NT2/D1 (cell line): ENCODE measurements around the gene TAOK1.

ENCODE experiments used
- SUZ12 ChIP-seq: IDR thresholded peaks from 2 replicates; pipeline ENCODE4 v1.6.1; 2011; ENCODE audit not compliant: insufficient read length, insufficient read depth; ENCODE audit errors: extremely low read depth
- YY1 ChIP-seq: IDR thresholded peaks from 2 replicates; pipeline ENCODE4 v1.6.1; 2011; ENCODE audit not compliant: insufficient read length, insufficient read depth
- ZNF274 ChIP-seq: IDR thresholded peaks from 2 replicates; pipeline ENCODE4 v1.6.1; 2011; ENCODE audit warnings: mild to moderate bottlenecking, low read depth, low read length

DNA sequence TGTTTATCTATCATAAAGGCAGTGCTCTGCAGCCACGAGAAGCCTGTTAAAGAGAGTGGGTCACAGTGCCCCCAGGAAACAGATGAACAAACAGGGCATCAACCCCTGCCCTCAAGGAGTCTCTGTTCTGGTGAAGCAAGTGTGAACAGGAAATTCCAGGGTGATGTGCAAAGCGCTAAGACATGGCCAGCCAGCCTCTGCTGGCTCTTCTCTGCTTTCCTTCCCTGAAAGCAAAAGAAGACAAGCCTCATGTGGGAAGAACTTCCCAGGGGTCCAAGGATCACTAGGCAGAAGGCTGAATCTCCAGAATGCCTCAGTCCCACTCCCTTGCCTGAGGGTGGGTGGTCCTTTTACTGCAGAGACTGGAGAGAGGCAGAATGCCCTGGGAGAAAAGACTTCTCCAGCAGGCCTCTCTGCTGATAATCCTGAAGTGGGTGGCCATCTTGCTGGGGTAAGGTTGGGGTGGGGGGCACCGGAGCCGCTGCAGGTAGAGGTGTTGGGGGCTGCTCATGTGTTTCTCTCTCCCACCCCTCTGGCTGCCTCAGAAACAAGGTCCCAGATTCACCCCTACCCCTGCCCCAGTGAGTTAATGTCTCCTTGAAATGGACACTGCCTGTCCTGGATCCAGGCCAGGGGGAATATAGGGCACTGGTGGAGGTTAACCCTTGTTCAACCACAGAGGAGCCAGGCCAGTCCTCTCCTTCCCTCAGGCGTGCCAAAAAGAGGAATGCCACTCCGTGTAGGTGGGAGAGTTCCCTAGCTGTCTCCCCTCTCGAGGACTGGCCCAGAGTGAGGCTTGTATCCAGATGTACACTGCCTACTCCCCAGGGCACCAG is 205.2 kb downstream of the TAOK1 start:
- TF ChIP-seq ZNF274 (no peak), SUZ12 (no peak), YY1 (no peak)
